ENCODE data around the gene FBXW9.
"Not testable (repeated sequence)": the region's sequence is repeated elsewhere in the genome, so short reads cannot be mapped to it uniquely, and the experiment has no call there.

FBXW9 gene
- total RNA-seq = 3.6 to 3.8 reads per million in 2 donors

- peak; percentile 90 for DNase-seq
Measured at GRCh38 chr19:12696366-12697335, at the start of gene FBXW9. Gene FBXW9, minus strand, starts transcription at chr19:12696631. Its CDS starts 50 bp downstream, at chr19:12696581.

- DNase-seq = no peak
Measured at GRCh38 chr19:12745166-12745897, 48.9 kb upstream of the FBXW9 start.

GRCh38 chr19:12737835-12738351 is 41.5 kb upstream of the FBXW9 start:
- DNase-seq = no peak

GRCh38 chr19:12736995-12737834 is 40.8 kb upstream of the FBXW9 start, which contains the start of gene GET3:
Gene GET3, plus strand, starts transcription at chr19:12737497. Its CDS starts 9 bp downstream, at chr19:12737506.
- peak; percentile 44 for DNase-seq

GRCh38 chr19:12733369-12734214 is 37.2 kb upstream of the FBXW9 start:
- no peak for DNase-seq

- no peak for DNase-seq
Measured at GRCh38 chr19:12731337-12731736, 34.9 kb upstream of the FBXW9 start.

- no peak for DNase-seq
Measured at GRCh38 chr19:12730064-12730463, 33.6 kb upstream of the FBXW9 start.

GRCh38 chr19:12727745-12728433 is 31.5 kb upstream of the FBXW9 start:
- DNase-seq = no peak

- no peak for DNase-seq
Measured at GRCh38 chr19:12726988-12727316, 30.5 kb upstream of the FBXW9 start.

- not testable (repeated sequence) for DNase-seq
Measured at GRCh38 chr19:12725612-12726011, 29.2 kb upstream of the FBXW9 start.

GRCh38 chr19:12723641-12724426 is 27.4 kb upstream of the FBXW9 start, which contains the start of gene TNPO2:
Gene TNPO2, minus strand, starts transcription at chr19:12723932. Its CDS starts 2,955 bp downstream, at chr19:12720977.
- no peak for DNase-seq

- no peak for DNase-seq
Measured at GRCh38 chr19:12723381-12723640, 26.9 kb upstream of the FBXW9 start.

- DNase-seq = peak; percentile 60
Measured at GRCh38 chr19:12722566-12723380, 26.3 kb upstream of the FBXW9 start.

- no peak for DNase-seq
Measured at GRCh38 chr19:12721656-12722565, 25.5 kb upstream of the FBXW9 start.

GRCh38 chr19:12720851-12721655 is 24.6 kb upstream of the FBXW9 start:
- DNase-seq = no peak

GRCh38 chr19:12720296-12720695 is 23.9 kb upstream of the FBXW9 start:
- no peak for DNase-seq

GRCh38 chr19:12715929-12716328 is 19.5 kb upstream of the FBXW9 start:
- DNase-seq = no peak

Measured in activated gamma-delta T cell (primary cell).